ENCODE results near the gene FTHL17. TPM values are rescaled to one million over a fixed set of nuclear protein-coding genes. Genes with fewer than 3 reads are reported as not detected.
A peak's percentile ranks its signal among the peaks of the same experiment; 100 is the strongest.

The FTHL17 gene
- polyA plus RNA-seq, 2 of the 4 experiments (the other 2 are of a cell fraction), result not detected

- CTCF ChIA-PET, result interaction anchor here (0.6 to 1.9 kb wide), 7 partner anchors 10 to 778 kb away, joined by 3 to 8 read pairs (median 4); no protein-coding TSS in a partner anchor
- DNase-seq (ENCODE audit: low read depth in 1 of 2, low spot score in 1 of 2) (peak; percentile 10 to 31), ATAC-seq (peak; percentile 68 to 90; a peak in 5 of 6 replicates), FAIRE-seq (peak; percentile 95)
- Histone ChIP-seq H3K4me3 (no peak overlapping the region), H3K4me1 (no peaks in the 10 kb centered on the region), H3K4me2 (no peak overlapping the region), H3K9me3 (no peaks in the 10 kb centered on the region), H3K27ac (no peak overlapping the region)
- POLR2A ChIA-PET, result no interaction called here
- WGBS (ENCODE audit: missing lambda C conversion rate), result 3% methylated on average over 3 of the region's 3 CpGs
- TF ChIP-seq, protein P1, sequence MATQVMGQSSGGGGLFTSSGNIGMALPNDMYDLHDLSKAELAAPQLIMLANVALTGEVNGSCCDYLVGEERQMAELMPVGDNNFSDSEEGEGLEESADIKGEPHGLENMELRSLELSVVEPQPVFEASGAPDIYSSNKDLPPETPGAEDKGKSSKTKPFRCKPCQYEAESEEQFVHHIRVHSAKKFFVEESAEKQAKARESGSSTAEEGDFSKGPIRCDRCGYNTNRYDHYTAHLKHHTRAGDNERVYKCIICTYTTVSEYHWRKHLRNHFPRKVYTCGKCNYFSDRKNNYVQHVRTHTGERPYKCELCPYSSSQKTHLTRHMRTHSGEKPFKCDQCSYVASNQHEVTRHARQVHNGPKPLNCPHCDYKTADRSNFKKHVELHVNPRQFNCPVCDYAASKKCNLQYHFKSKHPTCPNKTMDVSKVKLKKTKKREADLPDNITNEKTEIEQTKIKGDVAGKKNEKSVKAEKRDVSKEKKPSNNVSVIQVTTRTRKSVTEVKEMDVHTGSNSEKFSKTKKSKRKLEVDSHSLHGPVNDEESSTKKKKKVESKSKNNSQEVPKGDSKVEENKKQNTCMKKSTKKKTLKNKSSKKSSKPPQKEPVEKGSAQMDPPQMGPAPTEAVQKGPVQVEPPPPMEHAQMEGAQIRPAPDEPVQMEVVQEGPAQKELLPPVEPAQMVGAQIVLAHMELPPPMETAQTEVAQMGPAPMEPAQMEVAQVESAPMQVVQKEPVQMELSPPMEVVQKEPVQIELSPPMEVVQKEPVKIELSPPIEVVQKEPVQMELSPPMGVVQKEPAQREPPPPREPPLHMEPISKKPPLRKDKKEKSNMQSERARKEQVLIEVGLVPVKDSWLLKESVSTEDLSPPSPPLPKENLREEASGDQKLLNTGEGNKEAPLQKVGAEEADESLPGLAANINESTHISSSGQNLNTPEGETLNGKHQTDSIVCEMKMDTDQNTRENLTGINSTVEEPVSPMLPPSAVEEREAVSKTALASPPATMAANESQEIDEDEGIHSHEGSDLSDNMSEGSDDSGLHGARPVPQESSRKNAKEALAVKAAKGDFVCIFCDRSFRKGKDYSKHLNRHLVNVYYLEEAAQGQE (IDR thresholded peaks at IDR 0.05), result no peak
- TF ChIP-seq, protein P2, sequence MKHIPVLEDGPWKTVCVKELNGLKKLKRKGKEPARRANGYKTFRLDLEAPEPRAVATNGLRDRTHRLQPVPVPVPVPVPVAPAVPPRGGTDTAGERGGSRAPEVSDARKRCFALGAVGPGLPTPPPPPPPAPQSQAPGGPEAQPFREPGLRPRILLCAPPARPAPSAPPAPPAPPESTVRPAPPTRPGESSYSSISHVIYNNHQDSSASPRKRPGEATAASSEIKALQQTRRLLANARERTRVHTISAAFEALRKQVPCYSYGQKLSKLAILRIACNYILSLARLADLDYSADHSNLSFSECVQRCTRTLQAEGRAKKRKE (CRISPR knock-in tag; IDR thresholded peaks at IDR 0.05; ENCODE audit: low read depth), result no peak
- TF ChIP-seq SREBF2 (IDR thresholded peaks at IDR 0.05) (no peak), RAD21 (conservative IDR thresholded peaks at IDR 0.05 in 1 of 2, IDR thresholded peaks at IDR 0.05 in 1 of 2) (peak; percentile 17 to 35; a peak in 2 of 5 replicates), PHF8 (IDR thresholded peaks at IDR 0.05; ENCODE audit: borderline replicate concordance, low read depth) (no peak), HMGXB4 (CRISPR knock-in tag; IDR thresholded peaks at IDR 0.05; ENCODE audit: borderline replicate concordance) (no peak)
- TF ChIP-seq, protein P3, sequence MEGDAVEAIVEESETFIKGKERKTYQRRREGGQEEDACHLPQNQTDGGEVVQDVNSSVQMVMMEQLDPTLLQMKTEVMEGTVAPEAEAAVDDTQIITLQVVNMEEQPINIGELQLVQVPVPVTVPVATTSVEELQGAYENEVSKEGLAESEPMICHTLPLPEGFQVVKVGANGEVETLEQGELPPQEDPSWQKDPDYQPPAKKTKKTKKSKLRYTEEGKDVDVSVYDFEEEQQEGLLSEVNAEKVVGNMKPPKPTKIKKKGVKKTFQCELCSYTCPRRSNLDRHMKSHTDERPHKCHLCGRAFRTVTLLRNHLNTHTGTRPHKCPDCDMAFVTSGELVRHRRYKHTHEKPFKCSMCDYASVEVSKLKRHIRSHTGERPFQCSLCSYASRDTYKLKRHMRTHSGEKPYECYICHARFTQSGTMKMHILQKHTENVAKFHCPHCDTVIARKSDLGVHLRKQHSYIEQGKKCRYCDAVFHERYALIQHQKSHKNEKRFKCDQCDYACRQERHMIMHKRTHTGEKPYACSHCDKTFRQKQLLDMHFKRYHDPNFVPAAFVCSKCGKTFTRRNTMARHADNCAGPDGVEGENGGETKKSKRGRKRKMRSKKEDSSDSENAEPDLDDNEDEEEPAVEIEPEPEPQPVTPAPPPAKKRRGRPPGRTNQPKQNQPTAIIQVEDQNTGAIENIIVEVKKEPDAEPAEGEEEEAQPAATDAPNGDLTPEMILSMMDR (IDR thresholded peaks at IDR 0.05), result peak; percentile 24; the same call in 1 of the 3 replicates
Observed at GRCh38 chrX:31036895-31037294, 34.9 kb downstream of the FTHL17 start.

DNA sequence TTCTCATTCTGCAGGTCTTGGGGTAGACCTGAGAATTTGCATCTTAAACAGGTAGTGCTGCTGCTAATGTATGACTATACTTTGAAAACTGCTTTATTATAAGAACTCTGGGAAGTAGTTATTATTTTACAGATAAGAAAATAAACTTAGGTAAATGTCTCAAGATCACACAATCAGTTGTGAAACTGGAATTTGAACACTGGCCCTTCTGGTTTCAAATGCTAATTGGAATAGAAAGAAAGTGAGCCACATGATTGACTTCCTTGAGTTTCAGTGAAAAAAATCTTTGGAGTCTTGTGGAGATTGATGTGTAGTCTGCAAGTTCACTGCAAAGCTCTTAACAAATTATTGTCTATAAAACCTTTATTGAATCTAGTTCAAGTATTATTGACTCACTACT lies 44.5 kb downstream of the FTHL17 start:
- no peak overlapping the region for H3K4me2 ChIP-seq
- CTCF ChIA-PET, result no interaction called here
- DNase-seq (ENCODE audit: low read depth in 1 of 2, low spot score in 1 of 2), result no peak
- peak; percentile 70 for FAIRE-seq
- no peak for TF ChIP-seq HES2 (IDR thresholded peaks at IDR 0.05)
- no peak for TF ChIP-seq RNF2 (IDR thresholded peaks at IDR 0.05; ENCODE audit: borderline replicate concordance, low read depth)
- TF ChIP-seq RARB (CRISPR knock-in tag; IDR thresholded peaks at IDR 0.05), result no peak
- TF ChIP-seq FOXS1 (CRISPR knock-in tag; IDR thresholded peaks at IDR 0.05), result no peak
- no peak for TF ChIP-seq ESRRA (IDR thresholded peaks at IDR 0.05; ENCODE audit: borderline replicate concordance, low read length)
- TF ChIP-seq SMC3 (IDR thresholded peaks at IDR 0.05), result no peak
- no peak for TF ChIP-seq RAD21 (conservative IDR thresholded peaks at IDR 0.05 in 1 of 2, IDR thresholded peaks at IDR 0.05 in 1 of 2)
- TF ChIP-seq KDM1A (IDR thresholded peaks at IDR 0.05; ENCODE audit: low read depth), result no peak
- TF ChIP-seq ZC3H11A (IDR thresholded peaks at IDR 0.05), result no peak
- TF ChIP-seq, protein P3 (IDR thresholded peaks at IDR 0.05), result no peak
- TF ChIP-seq HDAC2 (IDR thresholded peaks at IDR 0.05), result no peak
- TF ChIP-seq EP300 (IDR thresholded peaks at IDR 0.05), result no peak
- TF ChIP-seq BCL3 (IDR thresholded peaks at IDR 0.05), result no peak
- no peak for TF ChIP-seq NPAS2 (CRISPR knock-in tag; IDR thresholded peaks at IDR 0.05; ENCODE audit: borderline replicate concordance)
- TF ChIP-seq EHMT2 (IDR thresholded peaks at IDR 0.05; ENCODE audit: low read depth), result no peak
- no peak for TF ChIP-seq CHD2 (IDR thresholded peaks at IDR 0.05; ENCODE audit: low read length, partially characterized antibody)
- TF ChIP-seq MAZ (IDR thresholded peaks at IDR 0.05; ENCODE audit: borderline replicate concordance, low read depth, low read length), result no peak
- POLR2A ChIA-PET, result no interaction called here
- no peak for ATAC-seq
- no peaks in the 10 kb centered on the region for H3K4me1 ChIP-seq
- H3K4me3 ChIP-seq, result no peak overlapping the region
- H3K9me3 ChIP-seq, result no peaks in the 10 kb centered on the region
- no peak overlapping the region for H3K27ac ChIP-seq
